ENCODE results near the gene KCNB1.

Gene KCNB1

DNA sequence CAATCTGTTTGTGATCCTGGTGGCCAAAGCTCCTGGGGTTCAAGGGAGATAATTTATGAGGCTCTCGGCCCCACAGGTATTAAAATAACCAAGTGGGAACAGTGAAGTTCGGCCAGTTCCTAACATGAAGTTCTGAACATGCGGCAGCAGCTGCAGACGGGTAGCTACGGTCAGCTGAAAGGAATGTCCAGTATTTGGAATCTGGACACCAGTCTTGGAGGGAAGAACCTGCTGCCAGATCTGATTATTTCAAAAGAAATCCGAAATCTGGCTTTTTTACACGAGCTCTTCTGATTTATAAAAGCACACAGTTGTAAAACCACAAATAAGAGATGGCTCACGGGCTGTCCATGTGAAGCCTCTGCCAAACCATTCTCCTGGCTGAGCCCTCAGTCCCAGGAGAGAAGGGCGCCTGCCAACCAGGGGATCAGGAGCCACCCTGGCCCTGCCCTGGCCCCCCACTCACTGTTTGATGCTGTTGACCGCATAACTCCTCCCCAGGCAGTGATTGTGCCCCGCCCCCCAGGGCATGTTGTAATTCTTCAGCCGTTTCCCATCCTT lies 28.2 kb upstream of the KCNB1 start:
- Mint-ChIP-seq H3K27ac (no peak overlapping the region), H3K36me3 (ENCODE audit: low read depth) (no peaks in the 10 kb centered on the region), H3K4me3 (no peak overlapping the region), H3K4me1 (ENCODE audit: low read depth) (peaks cover 5% of the 10 kb centered on the region), H3K9me3 (no peaks in the 10 kb centered on the region), H3K27me3 (peaks cover 48% of the 10 kb centered on the region)

DNA sequence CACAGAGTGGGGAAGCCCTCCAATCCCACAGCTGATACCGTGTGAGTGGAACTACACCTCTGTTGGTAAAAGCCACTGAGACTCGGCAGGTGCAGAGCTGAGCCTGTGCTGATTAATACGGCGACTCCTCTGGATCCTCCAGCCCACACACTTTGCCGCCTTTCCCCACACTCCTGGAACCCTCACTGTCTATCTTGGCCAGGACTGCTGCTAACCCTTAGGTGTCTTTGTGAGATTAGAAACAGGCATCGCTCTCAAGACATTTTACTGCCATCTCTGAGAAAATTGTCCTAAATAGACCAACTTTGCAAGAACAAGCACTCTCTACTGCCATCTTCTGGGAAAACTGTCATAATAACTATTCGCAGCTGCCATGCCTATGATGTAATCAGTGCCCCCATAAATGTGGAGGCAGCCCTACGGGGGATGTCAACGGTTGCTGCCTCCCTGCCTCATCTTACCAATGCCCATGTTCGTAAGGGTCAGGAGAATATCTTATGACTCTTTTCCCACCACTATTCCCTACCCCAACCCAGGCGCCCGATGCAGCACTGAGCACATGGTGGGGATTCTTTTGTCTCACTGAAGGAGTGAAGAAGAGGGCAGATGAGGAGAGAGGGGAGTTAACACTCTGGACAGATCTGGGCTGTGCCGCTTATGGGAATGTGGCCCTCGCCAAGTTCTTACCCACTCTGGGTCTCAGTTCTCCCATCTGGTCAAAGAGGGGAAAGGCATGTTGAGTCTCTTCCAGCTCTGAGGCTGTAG lies 26.1 kb upstream of the KCNB1 start:
- Mint-ChIP-seq H3K36me3 (ENCODE audit: low read depth) (no peaks in the 10 kb centered on the region), H3K4me1 (ENCODE audit: low read depth) (peaks cover 5% of the 10 kb centered on the region), H3K9me3 (no peaks in the 10 kb centered on the region), H3K4me3 (no peak overlapping the region), H3K27me3 (peaks cover 50% of the 10 kb centered on the region), H3K27ac (no peak overlapping the region)

DNA sequence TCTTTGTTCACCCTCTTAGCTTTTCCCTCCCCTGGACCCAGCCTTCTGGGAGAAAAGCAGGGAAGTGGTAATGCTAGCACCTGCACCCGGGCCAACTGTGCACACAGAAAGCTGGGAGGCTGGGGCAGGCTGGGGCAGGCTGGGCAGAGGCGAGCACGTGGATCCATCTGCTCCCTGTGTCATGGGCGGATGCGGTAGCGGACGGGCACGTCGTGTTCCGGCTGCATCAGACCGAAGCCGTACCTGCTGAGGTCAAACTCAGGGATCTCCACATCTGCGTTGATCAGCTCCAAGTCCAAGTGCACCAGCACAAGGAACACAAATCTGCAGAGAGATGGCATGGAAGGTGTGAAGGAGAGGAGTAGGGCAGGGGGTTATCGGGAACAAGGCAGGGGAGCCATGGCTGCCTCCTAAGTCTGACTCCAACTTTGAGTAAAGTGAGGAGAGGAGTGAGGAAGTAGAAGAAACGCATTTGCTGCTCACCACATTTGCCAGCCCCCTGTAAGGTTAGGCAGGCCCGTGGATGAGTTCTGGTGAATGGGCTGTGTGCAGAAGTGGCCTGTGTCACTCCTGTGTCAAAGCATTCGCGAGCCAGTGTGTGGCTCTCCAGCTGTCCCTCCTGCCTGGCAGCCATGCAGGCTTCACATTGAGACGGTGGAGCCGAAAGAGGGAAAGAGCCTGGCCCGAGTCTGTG lies 25.4 kb upstream of the KCNB1 start:
- Mint-ChIP-seq H3K27me3 (peaks cover 56% of the 10 kb centered on the region), H3K9me3 (no peaks in the 10 kb centered on the region), H3K27ac (no peak overlapping the region), H3K4me3 (no peak overlapping the region), H3K4me1 (ENCODE audit: low read depth) (peaks cover 5% of the 10 kb centered on the region), H3K36me3 (ENCODE audit: low read depth) (no peaks in the 10 kb centered on the region)

DNA sequence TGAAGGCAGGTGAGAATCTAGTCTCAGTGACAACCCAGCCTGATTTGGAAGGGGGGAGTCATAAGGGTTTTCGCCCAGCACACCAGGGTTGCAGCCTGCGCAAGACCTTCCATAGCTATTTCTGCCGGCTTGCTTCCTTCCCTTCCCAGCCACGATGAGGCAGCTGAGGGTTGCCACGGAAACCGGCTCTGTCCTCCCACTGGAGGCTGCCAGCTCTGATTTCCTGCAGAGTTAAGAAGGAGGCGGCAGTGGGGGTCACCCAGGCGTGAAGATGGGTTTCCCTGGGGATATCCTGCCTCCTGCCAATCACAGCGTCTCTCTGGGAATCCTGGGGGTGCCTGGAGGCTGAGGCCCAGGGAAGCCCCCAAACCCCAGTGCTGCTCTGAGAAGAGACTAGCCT lies 23.1 kb upstream of the KCNB1 start:
- Mint-ChIP-seq H3K27ac (no peak overlapping the region), H3K36me3 (ENCODE audit: low read depth) (no peaks in the 10 kb centered on the region), H3K4me1 (ENCODE audit: low read depth) (peaks cover 5% of the 10 kb centered on the region), H3K9me3 (no peaks in the 10 kb centered on the region), H3K4me3 (no peak overlapping the region), H3K27me3 (peaks cover 52% of the 10 kb centered on the region)

DNA sequence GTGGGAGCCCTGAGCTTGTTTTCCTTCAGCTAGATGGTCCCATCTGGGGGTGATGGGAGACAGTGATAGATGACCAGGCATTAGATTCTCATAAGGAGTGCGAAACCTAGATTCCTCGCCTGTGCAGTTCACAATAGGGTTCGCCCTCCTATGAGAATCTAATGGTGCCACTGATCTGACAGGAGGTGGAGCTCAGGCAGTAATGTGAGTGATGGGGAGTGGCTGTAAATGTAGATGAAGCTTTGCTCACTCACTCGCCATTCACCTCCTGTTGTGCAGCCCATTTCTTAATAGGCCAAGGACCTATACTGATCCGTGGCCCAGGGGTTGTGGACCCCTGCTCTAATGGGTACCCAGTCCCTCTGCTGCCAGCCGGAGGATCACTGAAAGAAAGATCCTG lies 20.7 kb upstream of the KCNB1 start:
- peaks cover 39% of the 10 kb centered on the region for H3K27me3 Mint-ChIP-seq
- H3K9me3 Mint-ChIP-seq = no peaks in the 10 kb centered on the region
- H3K4me1 Mint-ChIP-seq (ENCODE audit: low read depth) = no peaks in the 10 kb centered on the region
- H3K27ac Mint-ChIP-seq = no peak overlapping the region
- H3K36me3 Mint-ChIP-seq (ENCODE audit: low read depth) = no peaks in the 10 kb centered on the region
- H3K4me3 Mint-ChIP-seq = no peak overlapping the region

DNA sequence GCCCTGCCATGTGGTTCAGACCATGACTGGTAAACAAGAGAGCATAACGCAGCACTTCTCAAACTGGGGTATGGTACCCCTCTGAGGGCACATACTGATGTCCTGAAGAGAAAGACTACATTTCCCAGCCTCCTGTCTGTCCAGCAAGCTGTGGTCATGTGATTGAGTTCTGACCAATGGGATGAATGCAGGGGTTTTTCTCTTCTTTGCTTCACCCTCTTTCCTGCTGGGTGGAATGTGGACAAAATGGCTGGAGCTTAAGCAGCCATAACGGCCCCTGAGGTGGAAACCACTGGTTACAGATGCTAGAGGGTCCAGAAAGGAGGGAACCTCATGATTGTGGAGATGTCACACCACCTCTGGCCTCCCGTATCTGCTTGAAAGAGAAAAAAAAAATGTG lies 19.4 kb upstream of the KCNB1 start:
- no peaks in the 10 kb centered on the region for H3K9me3 Mint-ChIP-seq
- H3K27me3 Mint-ChIP-seq = peaks cover 38% of the 10 kb centered on the region
- no peaks in the 10 kb centered on the region for H3K36me3 Mint-ChIP-seq (ENCODE audit: low read depth)
- no peaks in the 10 kb centered on the region for H3K4me1 Mint-ChIP-seq (ENCODE audit: low read depth)
- no peak overlapping the region for H3K4me3 Mint-ChIP-seq
- no peak overlapping the region for H3K27ac Mint-ChIP-seq

DNA sequence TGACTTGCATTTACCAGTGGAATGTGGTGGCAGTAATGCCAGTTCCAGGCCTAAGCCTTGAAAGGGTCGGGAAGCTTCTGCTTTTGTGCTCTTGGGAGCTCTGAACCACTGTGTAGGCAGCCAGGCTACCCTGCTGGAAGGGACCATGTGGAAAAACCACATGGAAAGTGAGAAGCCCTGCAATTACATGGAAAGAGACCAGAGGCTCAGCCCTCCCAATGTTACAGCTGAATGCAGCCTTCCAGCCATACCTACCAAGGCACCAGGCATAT lies 14.9 kb upstream of the KCNB1 start:
- Mint-ChIP-seq H3K27ac (no peak overlapping the region), H3K36me3 (ENCODE audit: low read depth) (no peaks in the 10 kb centered on the region), H3K4me1 (ENCODE audit: low read depth) (no peaks in the 10 kb centered on the region), H3K4me3 (no peak overlapping the region), H3K9me3 (no peaks in the 10 kb centered on the region), H3K27me3 (peaks cover 25% of the 10 kb centered on the region)

DNA sequence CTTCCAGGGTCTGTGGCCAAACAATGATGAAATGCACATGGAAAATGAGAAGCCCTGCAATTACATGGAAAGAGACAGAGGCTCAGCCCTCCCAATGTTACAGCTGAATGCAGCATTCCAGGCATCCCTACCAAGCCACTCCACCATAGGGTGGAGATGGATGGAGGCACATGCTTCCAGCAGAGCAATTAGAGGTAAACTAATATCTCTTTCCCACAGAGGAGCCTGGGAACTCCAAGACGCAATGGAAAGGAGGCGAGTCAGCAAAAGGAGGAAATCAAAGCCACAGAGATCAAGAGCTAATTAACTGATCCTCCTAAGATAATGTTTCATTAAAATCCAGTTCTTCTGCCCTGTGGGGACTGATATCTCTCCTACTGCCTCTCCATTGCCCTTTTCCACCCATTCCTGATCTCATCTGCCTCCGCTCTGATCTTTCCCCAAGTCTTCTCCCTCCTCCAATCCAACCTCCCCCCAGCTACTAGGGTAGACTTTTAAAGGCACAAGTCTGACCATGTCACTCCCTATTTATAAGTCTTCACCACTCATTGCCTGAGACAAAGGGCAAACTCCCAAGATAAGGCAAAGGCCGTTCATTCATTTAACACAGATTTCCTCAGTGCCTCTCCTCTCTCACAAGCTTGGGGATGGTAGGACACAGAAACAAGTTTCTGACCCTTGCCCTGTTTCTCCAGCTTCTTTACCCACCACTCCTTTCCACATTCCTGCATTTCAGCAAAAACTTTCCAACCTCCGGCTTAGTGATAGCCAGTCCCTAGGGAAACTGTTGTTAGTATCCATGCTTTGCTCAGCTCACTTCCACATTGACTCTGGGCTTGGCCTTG lies 14.3 kb upstream of the KCNB1 start:
- Mint-ChIP-seq H3K4me1 (ENCODE audit: low read depth) (no peaks in the 10 kb centered on the region), H3K27ac (no peak overlapping the region), H3K27me3 (peaks cover 28% of the 10 kb centered on the region), H3K4me3 (no peak overlapping the region), H3K9me3 (peaks cover 3% of the 10 kb centered on the region), H3K36me3 (ENCODE audit: low read depth) (no peaks in the 10 kb centered on the region)

DNA sequence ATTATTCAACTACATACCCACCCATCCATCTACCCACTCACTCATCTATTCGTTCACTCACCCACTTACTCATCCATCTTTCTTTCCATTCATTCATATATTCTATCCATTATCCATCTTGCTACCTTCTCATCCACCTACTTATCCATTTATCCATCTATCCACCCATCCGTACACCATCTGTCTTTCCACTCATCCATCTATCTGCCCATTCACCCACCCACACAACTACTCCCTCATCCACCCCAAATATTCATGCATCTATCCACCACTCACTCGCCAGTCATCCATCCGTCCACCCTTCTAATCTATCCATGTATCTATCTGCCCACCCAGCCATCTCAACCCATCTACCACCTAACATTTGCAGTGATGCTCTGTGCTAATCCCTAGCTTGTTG lies 13.6 kb upstream of the KCNB1 start:
- Mint-ChIP-seq H3K4me3 (no peak overlapping the region), H3K27ac (no peak overlapping the region), H3K9me3 (peaks cover 3% of the 10 kb centered on the region), H3K27me3 (peaks cover 27% of the 10 kb centered on the region), H3K4me1 (ENCODE audit: low read depth) (no peaks in the 10 kb centered on the region), H3K36me3 (ENCODE audit: low read depth) (no peaks in the 10 kb centered on the region)

DNA sequence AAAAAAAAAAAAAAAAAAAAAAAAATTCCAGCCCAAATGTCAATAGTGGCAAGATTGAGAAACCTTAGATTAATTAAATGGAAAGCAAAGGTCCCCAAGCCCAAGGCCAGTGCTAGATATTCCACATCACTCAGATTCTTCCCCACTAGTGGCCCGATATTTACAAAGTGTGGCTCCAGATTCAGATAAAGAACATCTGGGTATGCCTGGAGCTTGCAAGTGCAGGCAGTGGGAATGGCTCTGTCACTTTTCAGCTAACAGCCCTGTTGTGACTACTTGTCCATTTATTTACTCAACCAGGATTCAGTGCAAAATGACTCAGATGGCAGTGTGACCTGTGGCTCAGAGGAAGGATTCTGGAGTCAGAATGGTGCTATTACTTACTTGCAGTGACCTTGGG lies 8.2 kb upstream of the KCNB1 start:
- no peaks in the 10 kb centered on the region for H3K4me1 Mint-ChIP-seq (ENCODE audit: low read depth)
- peaks cover 11% of the 10 kb centered on the region for H3K9me3 Mint-ChIP-seq
- H3K27me3 Mint-ChIP-seq = peaks cover 49% of the 10 kb centered on the region
- no peak overlapping the region for H3K4me3 Mint-ChIP-seq
- H3K27ac Mint-ChIP-seq = no peak overlapping the region
- H3K36me3 Mint-ChIP-seq (ENCODE audit: low read depth) = no peaks in the 10 kb centered on the region

DNA sequence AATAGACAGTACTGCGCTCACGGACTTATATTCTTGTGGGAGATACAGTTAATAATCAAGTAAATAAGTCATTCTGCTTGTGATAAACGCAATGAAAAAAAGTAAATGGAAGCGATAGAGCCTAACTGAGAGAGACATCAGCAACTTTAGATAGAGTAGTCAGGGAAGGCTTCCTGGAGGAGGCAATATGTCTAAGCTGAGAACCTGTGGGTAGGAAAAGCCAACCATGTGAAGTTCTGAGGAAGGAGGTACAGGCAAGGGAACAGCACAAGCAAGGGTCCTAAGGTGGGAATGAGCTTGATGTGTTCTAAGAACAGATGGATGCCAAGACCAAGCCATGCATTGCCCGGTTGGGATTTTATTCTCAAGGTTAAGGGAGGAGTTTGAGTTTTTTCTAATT lies 7.2 kb upstream of the KCNB1 start:
- Mint-ChIP-seq H3K27ac (no peak overlapping the region), H3K4me1 (ENCODE audit: low read depth) (peaks cover 3% of the 10 kb centered on the region), H3K4me3 (no peak overlapping the region), H3K36me3 (ENCODE audit: low read depth) (no peaks in the 10 kb centered on the region), H3K27me3 (peaks cover 55% of the 10 kb centered on the region), H3K9me3 (peaks cover 11% of the 10 kb centered on the region)

DNA sequence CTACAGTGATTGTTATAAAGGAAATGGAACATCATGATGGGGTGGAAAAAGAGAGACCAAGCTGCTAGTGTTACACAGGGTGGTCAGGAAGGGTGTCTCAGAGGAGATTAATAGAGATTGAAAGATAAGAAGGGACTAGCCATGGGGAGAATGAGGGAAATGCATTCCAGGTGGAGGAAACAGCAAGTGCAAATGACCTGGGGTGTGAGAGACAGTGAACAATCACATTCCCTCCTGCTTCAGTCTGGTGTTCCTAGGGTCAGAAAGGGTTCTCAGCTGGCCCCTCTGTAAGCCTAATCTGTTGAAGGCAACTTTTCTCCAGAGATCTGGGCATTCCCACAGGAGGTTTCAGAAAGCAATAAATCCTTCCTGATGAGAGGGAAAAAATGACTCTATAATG lies 3.6 kb upstream of the KCNB1 start:
- H3K9me3 Mint-ChIP-seq = peaks cover 8% of the 10 kb centered on the region
- no peak overlapping the region for H3K4me3 Mint-ChIP-seq
- no peaks in the 10 kb centered on the region for H3K36me3 Mint-ChIP-seq (ENCODE audit: low read depth)
- H3K4me1 Mint-ChIP-seq (ENCODE audit: low read depth) = peaks cover 10% of the 10 kb centered on the region
- peaks cover 69% of the 10 kb centered on the region for H3K27me3 Mint-ChIP-seq
- H3K27ac Mint-ChIP-seq = no peak overlapping the region

DNA sequence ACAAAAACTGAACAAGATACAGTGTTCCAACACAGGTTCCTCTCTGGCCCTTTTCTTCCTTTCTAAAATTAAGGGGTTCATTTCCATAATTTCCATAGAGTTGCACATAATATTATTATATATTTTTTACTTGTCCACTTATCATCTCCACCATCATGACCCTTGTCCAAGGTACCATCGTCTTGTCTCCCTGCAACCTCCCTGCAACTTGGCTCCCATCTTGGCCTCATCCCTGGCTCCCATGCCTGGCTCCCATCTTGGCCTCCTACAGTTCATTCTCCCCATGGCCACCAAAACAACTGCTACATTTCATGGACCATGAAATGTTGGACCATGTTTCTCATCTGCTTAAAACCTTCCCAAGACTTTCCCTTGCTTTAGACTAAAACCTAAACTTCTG lies 3.1 kb upstream of the KCNB1 start:
- Mint-ChIP-seq H3K27me3 (peaks cover 69% of the 10 kb centered on the region), H3K36me3 (ENCODE audit: low read depth) (no peaks in the 10 kb centered on the region), H3K27ac (no peak overlapping the region), H3K4me1 (ENCODE audit: low read depth) (peaks cover 10% of the 10 kb centered on the region), H3K4me3 (no peak overlapping the region), H3K9me3 (peaks cover 8% of the 10 kb centered on the region)

DNA sequence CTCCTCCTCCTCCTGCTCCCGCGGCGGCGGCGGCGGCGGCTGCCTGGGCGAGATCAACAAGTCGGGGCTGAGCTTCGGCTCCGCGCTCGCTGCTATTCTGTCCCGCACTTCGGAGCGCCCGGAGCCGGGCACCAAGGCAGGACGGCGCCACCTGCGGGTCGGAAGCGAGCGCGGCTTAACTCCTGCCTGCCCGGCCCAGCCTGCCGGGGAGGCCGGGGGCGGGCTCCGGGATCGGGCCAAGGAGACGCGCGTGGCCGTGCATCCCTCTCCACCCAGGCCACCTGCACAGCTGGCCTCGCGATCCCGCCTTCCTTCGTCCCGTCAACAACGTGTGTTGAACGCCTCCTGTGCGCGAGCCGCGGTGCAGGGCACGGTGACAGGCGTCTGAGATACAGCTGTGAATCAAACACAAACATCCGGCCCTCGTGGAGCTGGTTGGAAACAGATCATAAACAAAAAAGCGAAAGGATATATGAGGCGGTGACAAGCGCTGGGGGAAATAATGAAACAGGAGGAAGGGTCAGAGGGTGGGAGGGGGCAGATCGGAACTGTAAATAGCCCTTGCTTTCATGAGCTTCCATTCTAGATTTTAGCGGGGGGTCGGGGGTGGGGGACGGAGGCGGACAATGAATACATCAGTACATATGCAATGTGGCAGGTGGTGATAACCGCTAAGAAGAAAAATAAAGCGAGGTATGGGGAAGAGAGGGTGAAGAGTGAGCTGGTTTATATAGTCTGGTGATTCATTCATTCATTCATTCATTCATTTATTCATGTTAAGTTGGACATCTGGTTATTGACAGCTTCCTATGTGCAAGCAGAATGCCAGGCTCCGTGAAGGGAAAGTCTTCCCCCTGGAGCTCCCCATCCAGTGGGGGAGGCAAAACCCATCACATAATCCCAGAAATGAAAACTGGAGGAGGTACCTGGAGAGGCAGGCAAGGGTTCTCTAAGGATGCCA lies 2.0 kb upstream of the KCNB1 start:
- Mint-ChIP-seq H3K27me3 (peaks cover 72% of the 10 kb centered on the region), H3K27ac (no peak overlapping the region)

More for the DNA sequence above, 2.0 kb upstream of the KCNB1 start:
- peaks cover 1% of the 10 kb centered on the region for H3K9me3 Mint-ChIP-seq
- no peaks in the 10 kb centered on the region for H3K36me3 Mint-ChIP-seq (ENCODE audit: low read depth)
- peaks cover 10% of the 10 kb centered on the region for H3K4me1 Mint-ChIP-seq (ENCODE audit: low read depth)
- H3K4me3 Mint-ChIP-seq = peak overlapping the region; percentile 67
